Mesenchymal stem cell (in vitro differentiated cells and primary cell): ENCODE results near the gene IL3RA.

ENCODE experiments used
- DNase-seq: peaks from one replicate; pipeline ENCODE4 v3.0.0-alpha.2; 2013
- H2AFZ ChIP-seq: one replicate; pipeline ENCODE4 v1.6.1; 2013; ENCODE audit warnings: low read depth, mild to moderate bottlenecking, control low read depth, inconsistent platforms, low read length, moderate library complexity
- H2AK5ac ChIP-seq: 2 replicates; pipeline ENCODE4 v1.6.1; 2013; ENCODE audit warnings: low read length, moderate library complexity, mild to moderate bottlenecking, inconsistent platforms; ENCODE audit not compliant: severe bottlenecking
- H2BK120ac ChIP-seq: one replicate; pipeline ENCODE4 v1.6.1; 2013; ENCODE audit warnings: low read depth, mild to moderate bottlenecking, inconsistent platforms, low read length, moderate library complexity
- H2BK12ac ChIP-seq, 2 experiments: one replicate each; pipeline ENCODE4 v1.6.1; 2013; ENCODE audit warnings: inconsistent platforms in 2 of 2, low read length in 2 of 2, mild to moderate bottlenecking in 2 of 2, moderate library complexity in 2 of 2, control low read depth in 1 of 2
- H2BK15ac ChIP-seq: one replicate; pipeline ENCODE4 v1.6.1; 2013; ENCODE audit warnings: mild to moderate bottlenecking, low read depth, inconsistent platforms; ENCODE audit not compliant: poor library complexity, severe bottlenecking
- H2BK5ac ChIP-seq: 2 replicates; pipeline ENCODE4 v1.6.1; 2013; ENCODE audit warnings: low read depth, mild to moderate bottlenecking, low read length, control low read depth, inconsistent platforms; ENCODE audit not compliant: poor library complexity, severe bottlenecking
- H3K14ac ChIP-seq, 2 experiments: one replicate each; pipeline ENCODE4 v1.6.1; 2013; ENCODE audit warnings: inconsistent platforms in 2 of 2, low read length in 2 of 2, control low read depth in 1 of 2, mild to moderate bottlenecking in 1 of 2, moderate library complexity in 1 of 2
- H3K18ac ChIP-seq, 2 experiments: one replicate each; pipeline ENCODE4 v1.6.1; 2013; ENCODE audit warnings: inconsistent platforms in 2 of 2, low read length in 2 of 2, control low read depth in 1 of 2, low read depth in 1 of 2, mild to moderate bottlenecking in 1 of 2
- H3K23ac ChIP-seq, 2 experiments: one replicate each; pipeline ENCODE4 v1.6.1; 2013; ENCODE audit warnings: inconsistent platforms in 2 of 2, low read length in 2 of 2, mild to moderate bottlenecking in 2 of 2, moderate library complexity in 2 of 2, control low read depth in 1 of 2
- H3K27ac ChIP-seq: 2 replicates; pipeline ENCODE4 v1.5.1; 2013; ENCODE audit warnings: mild to moderate bottlenecking, moderate library complexity, low read length, control low read depth, inconsistent platforms; ENCODE audit not compliant: poor library complexity, severe bottlenecking
- H3K27me3 ChIP-seq, 2 experiments: 2 replicates each; pipeline versions ENCODE4 v1.6.1 to v1.7.0; 2013; ENCODE audit warnings: low read length in 2 of 2, mild to moderate bottlenecking in 2 of 2, moderate library complexity in 2 of 2, control low read depth in 1 of 2, inconsistent platforms in 1 of 2; ENCODE audit not compliant: control insufficient read depth in 1 of 2, insufficient read depth in 1 of 2
- H3K36me3 ChIP-seq, 2 experiments: 2 replicates each; pipeline versions ENCODE4 v1.6.1 to v1.7.0; 2013; ENCODE audit warnings: low read length in 2 of 2, control low read depth in 1 of 2, inconsistent platforms in 1 of 2, low read depth in 1 of 2, mild to moderate bottlenecking in 1 of 2; ENCODE audit not compliant: insufficient read depth in 2 of 2, control insufficient read depth in 1 of 2
- H3K4ac ChIP-seq, 2 experiments: one replicate each; pipeline ENCODE4 v1.6.1; 2013; ENCODE audit warnings: inconsistent platforms in 2 of 2, low read length in 2 of 2, mild to moderate bottlenecking in 2 of 2, moderate library complexity in 2 of 2, control low read depth in 1 of 2, low read depth in 1 of 2
- H3K4me1 ChIP-seq: 2 replicates; pipeline ENCODE4 v1.6.1; 2013; ENCODE audit warnings: low read depth, low read length, control low read depth; ENCODE audit not compliant: control insufficient read depth, insufficient read depth
- H3K4me2 ChIP-seq: 2 replicates; pipeline ENCODE4 v1.6.1; 2013; ENCODE audit warnings: low read length, mild to moderate bottlenecking, inconsistent platforms; ENCODE audit not compliant: poor library complexity, severe bottlenecking
- H3K4me3 ChIP-seq, 2 experiments: 2 replicates each; pipeline versions ENCODE4 v1.5.1 to v1.7.0; 2013; ENCODE audit warnings: low read length in 2 of 2, mild to moderate bottlenecking in 2 of 2, control low read depth in 1 of 2, low read depth in 1 of 2; ENCODE audit not compliant: insufficient read depth in 1 of 2
- H3K79me1 ChIP-seq: replicated peaks from 2 replicates; pipeline ENCODE4 v1.6.1; 2013; ENCODE audit warnings: mild to moderate bottlenecking, control low read depth, low read length, inconsistent platforms; ENCODE audit not compliant: poor library complexity, severe bottlenecking
- H3K9ac ChIP-seq: 2 replicates; pipeline ENCODE4 v1.7.0; 2013; ENCODE audit warnings: mild to moderate bottlenecking, low read length, moderate library complexity
- H3K9me3 ChIP-seq: 2 replicates; pipeline ENCODE4 v1.7.0; 2013; ENCODE audit warnings: mild to moderate bottlenecking, low read length; ENCODE audit not compliant: control insufficient read depth
- H4K8ac ChIP-seq: one replicate; pipeline ENCODE4 v1.6.1; 2013; ENCODE audit warnings: inconsistent platforms, mild to moderate bottlenecking, low read length, moderate library complexity
- H4K91ac ChIP-seq: one replicate; pipeline ENCODE4 v1.6.1; 2013; ENCODE audit warnings: mild to moderate bottlenecking, low read length, inconsistent platforms
- WGBS: methylation state at CpG from one replicate; pipeline ENCODE4 v1.1.7; 2013; ENCODE audit warnings: mixed read lengths; 5-methylcytosine and 5-hydroxymethylcytosine counted together

IL3RA gene

GRCh38 chrX:1355131-1356046 is 18.8 kb downstream of the IL3RA start:
- Histone ChIP-seq H3K9ac (no peak overlapping the region), H4K91ac (no peak overlapping the region), H3K23ac (no peak overlapping the region), H3K18ac (no peak overlapping the region), H3K4me3 (no peak overlapping the region), H3K14ac (no peak overlapping the region), H3K27me3 (no peaks in the 10 kb centered on the region), H3K27ac (no peak overlapping the region), H2AFZ (no peak overlapping the region), H4K8ac (no peak overlapping the region), H2BK5ac (no peak overlapping the region), H3K36me3 (peaks cover 4 to 8% of the 10 kb centered on the region in 2 experiments), H3K4me2 (no peak overlapping the region), H3K79me1 (no peaks in the 10 kb centered on the region), H3K4ac (peak overlapping the region in 1 of 2 experiments; percentile 51), H3K9me3 (peaks cover 2% of the 10 kb centered on the region), H2BK15ac (no peak overlapping the region), H2AK5ac (no peak overlapping the region), H2BK120ac (no peak overlapping the region), H3K4me1 (peaks cover 1% of the 10 kb centered on the region), H2BK12ac (no peak overlapping the region)
- WGBS: 32% methylated on average over 9 of the region's 11 CpGs
- DNase-seq: no peak

- no peak overlapping the region for H3K9ac ChIP-seq
- no peak overlapping the region for H3K4me3 ChIP-seq
- H2AK5ac ChIP-seq: no peak overlapping the region
- no peak overlapping the region for H4K91ac ChIP-seq
- peaks cover 2% of the 10 kb centered on the region for H3K9me3 ChIP-seq
- H3K27ac ChIP-seq: no peak overlapping the region
- no peak overlapping the region for H2BK5ac ChIP-seq
- H2AFZ ChIP-seq: no peak overlapping the region
- H2BK12ac ChIP-seq: no peak overlapping the region
- H3K23ac ChIP-seq: no peak overlapping the region
- peaks cover 1% of the 10 kb centered on the region for H3K4me1 ChIP-seq
- no peak overlapping the region for H3K4me2 ChIP-seq
- no peak overlapping the region for H4K8ac ChIP-seq
- no peak overlapping the region for H2BK120ac ChIP-seq
- H3K79me1 ChIP-seq: no peaks in the 10 kb centered on the region
- H3K14ac ChIP-seq: no peak overlapping the region
- no peak for DNase-seq
- WGBS: 95% methylated on average over 10 of the region's 10 CpGs
- no peaks in the 10 kb centered on the region for H3K27me3 ChIP-seq
- H3K18ac ChIP-seq: no peak overlapping the region
- peaks cover 4 to 11% of the 10 kb centered on the region in 2 experiments for H3K36me3 ChIP-seq
- H2BK15ac ChIP-seq: no peak overlapping the region
- no peak overlapping the region for H3K4ac ChIP-seq
Observed at GRCh38 chrX:1357993-1358392, 21.4 kb downstream of the IL3RA start.

GRCh38 chrX:1358793-1359476 is 22.4 kb downstream of the IL3RA start:
- Histone ChIP-seq H3K79me1 (no peaks in the 10 kb centered on the region), H4K8ac (no peak overlapping the region), H2AFZ (no peak overlapping the region), H2AK5ac (no peak overlapping the region), H4K91ac (no peak overlapping the region), H3K4me2 (no peak overlapping the region), H3K23ac (no peak overlapping the region), H3K27ac (no peak overlapping the region), H3K27me3 (no peaks in the 10 kb centered on the region), H2BK15ac (no peak overlapping the region), H3K4me1 (peaks cover 1% of the 10 kb centered on the region), H2BK5ac (no peak overlapping the region), H3K9ac (no peak overlapping the region), H2BK120ac (no peak overlapping the region), H3K36me3 (peaks cover 4 to 11% of the 10 kb centered on the region in 2 experiments), H2BK12ac (no peak overlapping the region), H3K14ac (no peak overlapping the region), H3K9me3 (peaks cover 2% of the 10 kb centered on the region), H3K4ac (no peak overlapping the region), H3K18ac (no peak overlapping the region), H3K4me3 (no peak overlapping the region)
- WGBS: 82% methylated on average over 5 of the region's 6 CpGs
- no peak for DNase-seq

DNA sequence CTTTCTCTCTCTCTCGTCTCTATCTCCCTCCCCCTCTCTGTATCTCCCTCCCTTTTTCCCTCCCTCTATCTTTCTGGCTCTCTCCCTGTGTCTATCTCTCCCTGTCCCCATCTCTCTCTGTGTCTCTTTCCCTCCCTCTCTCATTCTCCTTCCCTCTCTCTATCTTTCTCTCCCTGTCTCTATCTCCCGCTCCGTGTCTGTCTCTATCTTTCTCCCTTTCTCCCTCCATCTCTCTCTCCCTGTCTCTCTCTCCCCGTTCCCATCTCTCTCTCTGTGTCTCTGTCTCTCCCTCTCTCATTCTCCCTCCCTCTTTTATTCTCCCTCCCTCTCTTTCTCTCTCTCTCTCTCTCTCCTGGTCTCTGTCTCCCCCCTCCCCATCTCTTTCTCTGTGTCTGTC is 22.9 kb downstream of the IL3RA start:
- no peak overlapping the region for H2BK120ac ChIP-seq
- 70% methylated on average over 4 of the region's 4 CpGs for WGBS
- no peak overlapping the region for H4K91ac ChIP-seq
- H2BK15ac ChIP-seq: no peak overlapping the region
- no peak overlapping the region for H3K14ac ChIP-seq
- no peak overlapping the region for H4K8ac ChIP-seq
- peaks cover 1% of the 10 kb centered on the region for H3K4me1 ChIP-seq
- no peaks in the 10 kb centered on the region for H3K79me1 ChIP-seq
- H3K4me3 ChIP-seq: no peak overlapping the region
- H2BK5ac ChIP-seq: no peak overlapping the region
- H3K27me3 ChIP-seq: no peaks in the 10 kb centered on the region
- H3K23ac ChIP-seq: no peak overlapping the region
- no peak overlapping the region for H3K18ac ChIP-seq
- H3K9me3 ChIP-seq: peaks cover 2% of the 10 kb centered on the region
- DNase-seq: no peak
- H3K9ac ChIP-seq: no peak overlapping the region
- no peak overlapping the region for H3K27ac ChIP-seq
- no peak overlapping the region for H3K4ac ChIP-seq
- no peak overlapping the region for H2AK5ac ChIP-seq
- no peak overlapping the region for H3K4me2 ChIP-seq
- no peak overlapping the region for H2BK12ac ChIP-seq
- H2AFZ ChIP-seq: no peak overlapping the region
- H3K36me3 ChIP-seq: peaks cover 4 to 11% of the 10 kb centered on the region in 2 experiments
